B cell (primary cell): ENCODE results near the gene PACRG. TPM values are rescaled to one million over a fixed set of nuclear protein-coding genes. Genes with fewer than 3 reads are reported as not detected.

Experiments
- ATAC-seq: fragments of 200-7000 bp; cut with Tn5 transposase; one replicate; pipeline ENCODE4 v1.10.0; 2021; ENCODE audit warnings: low read depth, mild to moderate bottlenecking, moderate number of reproducible peaks, moderate library complexity
- CTCF ChIA-PET: fragments of 350-600 bp; sonication (Branson Sonifier 250); formaldehyde crosslinking; loops from one replicate; lab custom pipeline; 2021; ENCODE audit warnings: antibody characterized with exemption, inconsistent platforms; lab: Charles Lee
- POLR2A ChIA-PET: fragments of 350-600 bp; sonication (Branson Sonifier 250); formaldehyde crosslinking; loops from one replicate; lab custom pipeline; 2021; ENCODE audit warnings: antibody characterized with exemption; lab: Charles Lee
- DNase-seq: peaks from one replicate; pipeline ENCODE4 v3.0.0; 2013
- H2AFZ ChIP-seq: 2 replicates; pipeline ENCODE4 v1.6.1; 2012; ENCODE audit warnings: mild to moderate bottlenecking, low read depth, low read length; ENCODE audit not compliant: insufficient read depth, poor library complexity, severe bottlenecking
- H3K27ac ChIP-seq, 2 donors: 1 replicate in 1 of 2; 2 replicates in 1 of 2; pipeline ENCODE4 v1.5.1; 2012 to 2013; ENCODE audit warnings: low read length in 2 of 2, mild to moderate bottlenecking in 2 of 2, moderate library complexity in 1 of 2
- H3K27me3 ChIP-seq, 4 experiments: fragments of 200-600 bp in 1 of 4; sonication (generic) in 1 of 4; replicated peaks in 1 of 4; 1 replicate in 2 of 4; 2 replicates in 2 of 4; pipeline versions ENCODE4 v1.6.1 to v1.7.0; 2013 to 2016; ENCODE audit warnings: low read length in 3 of 4, mild to moderate bottlenecking in 2 of 4, mixed read lengths in 1 of 4, moderate library complexity in 1 of 4; ENCODE audit not compliant: insufficient read depth in 4 of 4, control insufficient read depth in 3 of 4; ENCODE audit errors: control extremely low read depth in 1 of 4
- H3K36me3 ChIP-seq, 2 experiments: replicated peaks in 1 of 2; 1 replicate in 1 of 2; 2 replicates in 1 of 2; pipeline versions ENCODE4 v1.6.1 to v1.7.1; 2013; ENCODE audit warnings: low read length in 1 of 2; ENCODE audit not compliant: insufficient read depth in 2 of 2, control insufficient read depth in 1 of 2; ENCODE audit errors: control extremely low read depth in 1 of 2, extremely low read depth in 1 of 2
- H3K4me1 ChIP-seq, 2 donors: fragments of 200-600 bp in 1 of 2; sonication (generic) in 1 of 2; 1 replicate in 1 of 2; 2 replicates in 1 of 2; pipeline versions ENCODE4 v1.5.1 to v1.6.1; 2013 to 2017; ENCODE audit warnings: low read length in 2 of 2; ENCODE audit not compliant: control insufficient read depth in 2 of 2, insufficient read depth in 2 of 2
- H3K4me2 ChIP-seq: replicated peaks from 2 replicates; pipeline ENCODE3; 2012; ENCODE audit warnings: mild to moderate bottlenecking, low read depth, low read length; ENCODE audit not compliant: poor library complexity, severe bottlenecking
- H3K4me3 ChIP-seq, 5 experiments: fragments of 200-600 bp in 1 of 5; sonication (generic) in 1 of 5; 1 replicate in 3 of 5; 2 replicates in 2 of 5; pipeline versions ENCODE4 v1.5.1 to v1.7.0; 2011 to 2016; ENCODE audit warnings: low read length in 4 of 5, mild to moderate bottlenecking in 4 of 5, low read depth in 2 of 5, control low read depth in 1 of 5, moderate library complexity in 1 of 5; ENCODE audit not compliant: insufficient read depth in 1 of 5; ENCODE audit errors: control extremely low read depth in 1 of 5, extremely low read depth in 1 of 5
- H3K79me2 ChIP-seq: fragments of 200-600 bp; sonication (generic); one replicate; pipeline ENCODE4 v1.6.0; 2016; ENCODE audit warnings: low read length; ENCODE audit not compliant: control insufficient read depth, insufficient read depth
- H3K9ac ChIP-seq: fragments of 200-600 bp; sonication (generic); 2 replicates; pipeline ENCODE4 v1.6.1; 2017; ENCODE audit warnings: mild to moderate bottlenecking, low read length, moderate library complexity
- H3K9me3 ChIP-seq, 3 donors: one replicate each; pipeline versions ENCODE4 v1.6.1 to v1.7.1; 2013; ENCODE audit warnings: low read length in 2 of 3; ENCODE audit not compliant: control insufficient read depth in 2 of 3, insufficient read depth in 1 of 3; ENCODE audit errors: control extremely low read depth in 1 of 3
- H4K20me1 ChIP-seq: 2 replicates; pipeline ENCODE4 v1.6.0; 2012; ENCODE audit warnings: mild to moderate bottlenecking, low read length; ENCODE audit not compliant: insufficient read depth, control insufficient read depth, poor library complexity, severe bottlenecking
- H3K27ac Mint-ChIP-seq: one replicate; pipeline ENCODE4 v1.8.0; 2021; ENCODE audit warnings: mixed read lengths
- H3K27me3 Mint-ChIP-seq: one replicate; pipeline ENCODE4 v1.8.0; 2021; ENCODE audit warnings: mixed read lengths
- H3K4me1 Mint-ChIP-seq: one replicate; pipeline ENCODE4 v1.8.0; 2021; ENCODE audit warnings: mixed read lengths
- H3K4me3 Mint-ChIP-seq: one replicate; pipeline ENCODE4 v1.8.0; 2021; ENCODE audit warnings: mixed read lengths
- H3K9me3 Mint-ChIP-seq: one replicate; pipeline ENCODE4 v1.8.0; 2022; ENCODE audit warnings: mixed read lengths; ENCODE audit not compliant: insufficient read depth
- CTCF ChIP-seq: fragments of 200-600 bp; IDR thresholded peaks from one replicate; pipeline ENCODE4 v1.8.0; 2022; ENCODE audit warnings: antibody characterized with exemption, mild to moderate bottlenecking
- EZH2 ChIP-seq: IDR thresholded peaks from 2 replicates; pipeline ENCODE4 v1.6.1; 2012; ENCODE audit warnings: borderline replicate concordance, low read depth, mild to moderate bottlenecking, moderate library complexity, low read length; ENCODE audit not compliant: insufficient read depth, poor library complexity, severe bottlenecking
- WGBS: methylation state at CpG from one replicate; pipeline ENCODE4 v1.1.5; 2013; ENCODE audit warnings: missing lambda C conversion rate; ENCODE audit not compliant: insufficient coverage; 5-methylcytosine and 5-hydroxymethylcytosine counted together
- intact Hi-C: fragments of 100-400 bp; cut with micrococcal nuclease; formaldehyde crosslinking; loops from one replicate; pipeline ENCODE4 v1.10.0; 2022
- polyA plus RNA-seq: library from polyadenylated mRNA; depleted of rRNA; stranded (reverse); fragments of >200 nt; gene quantifications from 2 replicates; pipeline ENCODE4 v1.2.3, GENCODE V29; 2012
- total RNA-seq, 2 donors: library from RNA; stranded (reverse); fragments of 120-200 nt in 1 of 2; gene quantifications; 1 replicate in 1 of 2; 2 replicates in 1 of 2; pipeline versions ENCODE4 v1.2.3 to v1.2.4, GENCODE V29; 2013 to 2022

The PACRG gene
- total and polyA plus RNA-seq, 2 donors (not counting 1 experiment from before 2014, with no cell fraction given): not detected

- H4K20me1 ChIP-seq: no peaks in the 10 kb centered on the region
- no peaks in the 10 kb centered on the region for H3K4me1 Mint-ChIP-seq
- no peak overlapping the region for H3K27ac Mint-ChIP-seq
- no peak overlapping the region for H2AFZ ChIP-seq
- no peak overlapping the region for H3K4me3 ChIP-seq
- no peaks in the 10 kb centered on the region for H3K4me1 ChIP-seq
- ChIA-PET POLR2A (no interaction called here), CTCF (interaction anchor here (0.6 kb wide), 1 partner anchor 101 kb away, joined by 4 read pairs; no protein-coding TSS in a partner anchor)
- intact Hi-C loops: no loop called here
- ATAC-seq (no peak), DNase-seq (no peak)
- peaks cover 11% of the 10 kb centered on the region for H3K9me3 Mint-ChIP-seq
- H3K27me3 ChIP-seq: no peaks in the 10 kb centered on the region
- H3K27ac ChIP-seq: no peak overlapping the region
- no peaks in the 10 kb centered on the region for H3K79me2 ChIP-seq
- TF ChIP-seq EZH2: no peak
- no peak for TF ChIP-seq CTCF
- WGBS: 100% methylated on average over 2 of the region's 2 CpGs
- H3K9me3 ChIP-seq: peaks cover 0 to 14% (median 0%) of the 10 kb centered on the region in 3 donors
- H3K9ac ChIP-seq: no peak overlapping the region
- no peaks in the 10 kb centered on the region for H3K36me3 ChIP-seq
- H3K27me3 Mint-ChIP-seq: no peaks in the 10 kb centered on the region
- H3K4me3 Mint-ChIP-seq: no peak overlapping the region
- H3K4me2 ChIP-seq: no peak overlapping the region
These were observed 215.1 kb downstream of the PACRG start for GRCh38 chr6:162942866-162943265.

- POLR2A ChIA-PET: no interaction called here
- H3K27ac Mint-ChIP-seq: no peak overlapping the region
- H3K9me3 Mint-ChIP-seq: peaks cover 11% of the 10 kb centered on the region
- Histone ChIP-seq H3K4me1 (no peaks in the 10 kb centered on the region), H3K36me3 (no peaks in the 10 kb centered on the region), H2AFZ (no peak overlapping the region), H3K9me3 (peaks cover 0 to 14% (median 0%) of the 10 kb centered on the region in 3 donors), H3K79me2 (no peaks in the 10 kb centered on the region), H3K9ac (no peak overlapping the region), H3K4me2 (no peak overlapping the region), H3K27me3 (no peaks in the 10 kb centered on the region), H3K27ac (no peak overlapping the region), H4K20me1 (no peaks in the 10 kb centered on the region), H3K4me3 (no peak overlapping the region)
- intact Hi-C loops: no loop called here
- no peak for ATAC-seq
- TF ChIP-seq CTCF: no peak
- no peak for TF ChIP-seq EZH2
- no peaks in the 10 kb centered on the region for H3K27me3 Mint-ChIP-seq
- CTCF ChIA-PET: interaction anchor here (0.6 kb wide), 1 partner anchor 100 kb away, joined by 4 read pairs; no protein-coding TSS in a partner anchor
- no peak overlapping the region for H3K4me3 Mint-ChIP-seq
- 69% methylated on average over 5 of the region's 5 CpGs for WGBS
- H3K4me1 Mint-ChIP-seq: no peaks in the 10 kb centered on the region
- no peak for DNase-seq
These were observed 215.6 kb downstream of the PACRG start for GRCh38 chr6:162943369-162943768.
